Brain microvascular endothelial cell (primary cell): ENCODE results near the gene RGS7.
"Not testable (repeated sequence)": the region's sequence is repeated elsewhere in the genome, so short reads cannot be mapped to it uniquely, and the experiment has no call there.

Source experiments
- DNase-seq: peaks from one replicate; pipeline ENCODE4 v3.0.0-alpha.2; 2020
- H3K27ac ChIP-seq: fragments of 250-450 bp; sonication (Bioruptor Pico); 2 replicates; pipeline ENCODE4 v1.5.1; 2020; ENCODE audit warnings: mild to moderate bottlenecking, moderate library complexity
- H3K27me3 ChIP-seq: fragments of 250-450 bp; sonication (Bioruptor Pico); replicated peaks from 2 replicates; pipeline ENCODE4 v1.5.1; 2020; ENCODE audit warnings: mild to moderate bottlenecking
- H3K36me3 ChIP-seq: fragments of 250-450 bp; sonication (Bioruptor Pico); replicated peaks from 2 replicates; pipeline ENCODE4 v1.5.1; 2020; ENCODE audit warnings: mild to moderate bottlenecking
- H3K4me3 ChIP-seq: 2 replicates; pipeline ENCODE4 v1.5.1; 2011; ENCODE audit warnings: low read depth, mild to moderate bottlenecking, control low read depth, low read length, moderate library complexity
- CTCF ChIP-seq: IDR thresholded peaks from 2 replicates; pipeline ENCODE4 v1.5.1; 2011; ENCODE audit warnings: low read depth, mild to moderate bottlenecking, moderate library complexity, low read length, control low read depth, inconsistent platforms; ENCODE audit errors: missing control alignments
- in situ Hi-C: cut with HindIII; loops from 2 replicates; pipeline ENCODE4 v1.10.0; 2017; ENCODE audit warnings: low sequenced_read_pairs, low pct_ligation_motif_present

Gene RGS7

GRCh38 chr1:240739754-240740153, 617.3 kb downstream of the RGS7 start:
- H3K27ac ChIP-seq: no peak overlapping the region
- no peaks in the 10 kb centered on the region for H3K36me3 ChIP-seq
- DNase-seq: no peak
- H3K27me3 ChIP-seq: no peaks in the 10 kb centered on the region
- in situ Hi-C loops: no loop called here
- no peak overlapping the region for H3K4me3 ChIP-seq
- no peak for TF ChIP-seq CTCF

GRCh38 chr1:240739139-240739538, 617.9 kb downstream of the RGS7 start:
- H3K36me3 ChIP-seq: no peaks in the 10 kb centered on the region
- DNase-seq: no peak
- no peak overlapping the region for H3K4me3 ChIP-seq
- no peaks in the 10 kb centered on the region for H3K27me3 ChIP-seq
- no peak for TF ChIP-seq CTCF
- H3K27ac ChIP-seq: no peak overlapping the region
- in situ Hi-C loops: no loop called here

GRCh38 chr1:240737766-240738265, 619.2 kb downstream of the RGS7 start:
- H3K4me3 ChIP-seq: no peak overlapping the region
- no peak for DNase-seq
- in situ Hi-C loops: no loop called here
- H3K27me3 ChIP-seq: no peaks in the 10 kb centered on the region
- TF ChIP-seq CTCF: no peak
- no peak overlapping the region for H3K27ac ChIP-seq
- H3K36me3 ChIP-seq: no peaks in the 10 kb centered on the region

GRCh38 chr1:240737298-240737697, 619.7 kb downstream of the RGS7 start:
- H3K27ac ChIP-seq: no peak overlapping the region
- no peaks in the 10 kb centered on the region for H3K36me3 ChIP-seq
- no peak for TF ChIP-seq CTCF
- no peak overlapping the region for H3K4me3 ChIP-seq
- in situ Hi-C loops: no loop called here
- no peaks in the 10 kb centered on the region for H3K27me3 ChIP-seq
- no peak for DNase-seq

- in situ Hi-C loops, H3K4me3 ChIP-seq, H3K36me3 ChIP-seq, H3K27me3 ChIP-seq, H3K27ac ChIP-seq, DNase-seq: not testable (repeated sequence)
These were observed 622.3 kb downstream of the RGS7 start for GRCh38 chr1:240734705-240735104.

- DNase-seq: no peak
- Histone ChIP-seq H3K27me3 (no peaks in the 10 kb centered on the region), H3K27ac (no peak overlapping the region), H3K36me3 (no peaks in the 10 kb centered on the region), H3K4me3 (no peak overlapping the region)
- in situ Hi-C loops: no loop called here
- no peak for TF ChIP-seq CTCF
These were observed 623.0 kb downstream of the RGS7 start for GRCh38 chr1:240734001-240734400.
